Neuronal stem cell (in vitro differentiated cells): ENCODE measurements around the gene ZSWIM4.

ENCODE experiments used
- DNase-seq: peaks from one replicate; pipeline ENCODE4 v3.0.0-alpha.2; 2013; ENCODE audit warnings: low spot score
- H2AFZ ChIP-seq: one replicate; pipeline ENCODE4 v1.6.1; 2013; ENCODE audit warnings: mild to moderate bottlenecking, low read length, inconsistent platforms
- H2AK5ac ChIP-seq: 2 replicates; pipeline ENCODE4 v1.6.1; 2013; ENCODE audit warnings: low read depth, mild to moderate bottlenecking, inconsistent platforms, low read length, moderate library complexity, mixed read lengths
- H2BK120ac ChIP-seq: 2 replicates; pipeline ENCODE4 v1.6.1; 2013; ENCODE audit warnings: low read depth, mild to moderate bottlenecking, inconsistent platforms, low read length, moderate library complexity, mixed read lengths
- H2BK12ac ChIP-seq: one replicate; pipeline ENCODE4 v1.6.1; 2013; ENCODE audit warnings: low read length, inconsistent platforms
- H2BK15ac ChIP-seq: 2 replicates; pipeline ENCODE4 v1.6.1; 2013; ENCODE audit warnings: mild to moderate bottlenecking, low read length, inconsistent platforms, mixed read lengths
- H2BK5ac ChIP-seq: one replicate; pipeline ENCODE4 v1.6.1; 2013; ENCODE audit warnings: inconsistent platforms, mild to moderate bottlenecking, low read length, moderate library complexity
- H3K14ac ChIP-seq: one replicate; pipeline ENCODE4 v1.6.1; 2013; ENCODE audit warnings: low read length, inconsistent platforms
- H3K18ac ChIP-seq: 2 replicates; pipeline ENCODE4 v1.6.1; 2013; ENCODE audit warnings: low read length, inconsistent platforms
- H3K23ac ChIP-seq: 2 replicates; pipeline ENCODE4 v1.6.1; 2013; ENCODE audit warnings: low read depth, mild to moderate bottlenecking, mixed read lengths, low read length, inconsistent platforms; ENCODE audit not compliant: poor library complexity
- H3K27ac ChIP-seq: replicated peaks from 3 replicates; pipeline ENCODE4 v1.5.1; 2013; ENCODE audit warnings: low read length, inconsistent platforms
- H3K27me3 ChIP-seq, 3 experiments: 2 replicates each; pipeline ENCODE4 v1.6.1; 2013; ENCODE audit warnings: low read length in 3 of 3, mild to moderate bottlenecking in 2 of 3, inconsistent platforms in 1 of 3, low read depth in 1 of 3, mixed read lengths in 1 of 3, moderate library complexity in 1 of 3; ENCODE audit not compliant: control insufficient read depth in 3 of 3, insufficient read depth in 3 of 3
- H3K36me3 ChIP-seq, 2 donors: replicated peaks in 1 of 2; 2 replicates each; pipeline ENCODE4 v1.6.1; 2013; ENCODE audit warnings: low read length in 2 of 2; ENCODE audit not compliant: control insufficient read depth in 2 of 2, insufficient read depth in 2 of 2
- H3K4ac ChIP-seq: 2 replicates; pipeline ENCODE4 v1.6.1; 2013; ENCODE audit warnings: inconsistent platforms, mild to moderate bottlenecking, low read length, moderate library complexity
- H3K4me1 ChIP-seq, 2 donors: 1 replicate in 1 of 2; 2 replicates in 1 of 2; pipeline ENCODE4 v1.6.1; 2013; ENCODE audit warnings: low read length in 2 of 2, low read depth in 1 of 2; ENCODE audit not compliant: control insufficient read depth in 2 of 2, insufficient read depth in 1 of 2
- H3K4me2 ChIP-seq: one replicate; pipeline ENCODE4 v1.6.1; 2013; ENCODE audit warnings: mild to moderate bottlenecking, low read length, inconsistent platforms; ENCODE audit not compliant: insufficient read depth, poor library complexity, severe bottlenecking
- H3K4me3 ChIP-seq, 2 donors: 2 replicates each; pipeline ENCODE4 v1.5.1; 2013; ENCODE audit warnings: low read length in 2 of 2, mild to moderate bottlenecking in 2 of 2, inconsistent platforms in 1 of 2, moderate library complexity in 1 of 2
- H3K79me1 ChIP-seq: one replicate; pipeline ENCODE4 v1.6.1; 2013; ENCODE audit warnings: low read depth, mild to moderate bottlenecking, inconsistent platforms, low read length, moderate library complexity
- H3K9ac ChIP-seq: one replicate; pipeline ENCODE4 v1.6.1; 2013; ENCODE audit warnings: mild to moderate bottlenecking, low read depth, low read length, inconsistent platforms; ENCODE audit not compliant: poor library complexity
- H3K9me3 ChIP-seq, 2 donors: replicated peaks in 1 of 2; 2 replicates each; pipeline versions ENCODE3 to v1.6.1; 2013; ENCODE audit warnings: low read length in 2 of 2, mild to moderate bottlenecking in 2 of 2, inconsistent platforms in 1 of 2, low read depth in 1 of 2, mixed read lengths in 1 of 2, moderate library complexity in 1 of 2; ENCODE audit not compliant: control insufficient read depth in 2 of 2, insufficient read depth in 1 of 2
- H4K8ac ChIP-seq: one replicate; pipeline ENCODE4 v1.6.1; 2013; ENCODE audit warnings: low read depth, mild to moderate bottlenecking, inconsistent platforms, low read length, moderate library complexity
- H4K91ac ChIP-seq: one replicate; pipeline ENCODE4 v1.6.1; 2013; ENCODE audit warnings: low read length, low read depth, mild to moderate bottlenecking, inconsistent platforms; ENCODE audit not compliant: poor library complexity
- WGBS, 2 donors: extraction: QIAGEN DNeasy Blood & Tissue Kit; methylation state at CpG; one replicate each; pipeline ENCODE4 v1.1.7; 2013; ENCODE audit warnings: missing lambda C conversion rate in 2 of 2, mixed read lengths in 1 of 2; ENCODE audit not compliant: insufficient read length in 2 of 2, insufficient replicate concordance in 1 of 2; ENCODE audit errors: extremely low coverage in 2 of 2; 5-methylcytosine and 5-hydroxymethylcytosine counted together

The ZSWIM4 gene

GRCh38 chr19:13794398-13794756 lies 866 bp upstream of the ZSWIM4 start:
- Histone ChIP-seq H3K4me1 (peaks cover 4 to 9% of the 10 kb centered on the region in 2 donors), H3K79me1 (peaks cover 11% of the 10 kb centered on the region), H3K27me3 (no peaks in the 10 kb centered on the region), H4K91ac (no peak overlapping the region), H3K23ac (no peak overlapping the region), H2BK12ac (no peak overlapping the region), H2BK15ac (peak overlapping the region; percentile 55), H2AK5ac (no peak overlapping the region), H3K4ac (no peak overlapping the region), H3K9ac (no peak overlapping the region), H2BK120ac (no peak overlapping the region), H3K9me3 (no peaks in the 10 kb centered on the region), H2AFZ (peak overlapping the region; percentile 86), H3K4me3 (peak overlapping the region in 1 of 2 donors; percentile 94), H3K18ac (no peak overlapping the region), H2BK5ac (no peak overlapping the region), H3K4me2 (peak overlapping the region; percentile 57), H3K36me3 (peaks cover 0 to 4% of the 10 kb centered on the region in 2 donors), H3K27ac (no peak overlapping the region), H3K14ac (peak overlapping the region; percentile 21), H4K8ac (no peak overlapping the region)
- no CpG with 5 or more reads among the region's 8 CpGs for WGBS, 2 donors
- DNase-seq: no peak

GRCh38 chr19:13795595-13796300 lies 505 bp downstream of the ZSWIM4 start:
- no peak overlapping the region for H4K91ac ChIP-seq
- H3K4ac ChIP-seq: no peak overlapping the region
- no peak overlapping the region for H2BK12ac ChIP-seq
- H3K18ac ChIP-seq: peak overlapping the region; percentile 98
- H2AK5ac ChIP-seq: peak overlapping the region; percentile 75
- peak overlapping the region; percentile 94 to 96 for H3K4me3 ChIP-seq
- DNase-seq: no peak
- H3K4me2 ChIP-seq: peak overlapping the region; percentile 83
- peak overlapping the region; percentile 89 for H3K23ac ChIP-seq
- peak overlapping the region; percentile 65 for H4K8ac ChIP-seq
- H2BK5ac ChIP-seq: peak overlapping the region; percentile 96
- peaks cover 4 to 9% of the 10 kb centered on the region in 2 donors for H3K4me1 ChIP-seq
- peak overlapping the region; percentile 71 for H3K14ac ChIP-seq
- no peaks in the 10 kb centered on the region for H3K9me3 ChIP-seq
- H3K79me1 ChIP-seq: peaks cover 13% of the 10 kb centered on the region
- H2BK15ac ChIP-seq: peak overlapping the region; percentile 85
- no CpG with 5 or more reads among the region's 42 CpGs for WGBS, 2 donors
- peak overlapping the region; percentile 88 for H3K9ac ChIP-seq
- H2AFZ ChIP-seq: peak overlapping the region; percentile 89
- H3K36me3 ChIP-seq: peaks cover 6 to 11% of the 10 kb centered on the region in 2 donors
- no peaks in the 10 kb centered on the region for H3K27me3 ChIP-seq
- no peak overlapping the region for H2BK120ac ChIP-seq
- no peak overlapping the region for H3K27ac ChIP-seq

- H3K9ac ChIP-seq: no peak overlapping the region
- WGBS, 2 donors: no CpG with 5 or more reads among the region's 12 CpGs
- H3K4ac ChIP-seq: no peak overlapping the region
- H3K27ac ChIP-seq: no peak overlapping the region
- H3K18ac ChIP-seq: peak overlapping the region; percentile 98
- peak overlapping the region; percentile 96 for H2BK5ac ChIP-seq
- H2AK5ac ChIP-seq: peak overlapping the region; percentile 36
- H3K4me2 ChIP-seq: peak overlapping the region; percentile 83
- DNase-seq: no peak
- H2BK15ac ChIP-seq: no peak overlapping the region
- H3K4me1 ChIP-seq: peaks cover 4 to 9% of the 10 kb centered on the region in 2 donors
- H3K79me1 ChIP-seq: peaks cover 15% of the 10 kb centered on the region
- no peak overlapping the region for H2BK12ac ChIP-seq
- H3K23ac ChIP-seq: no peak overlapping the region
- H3K9me3 ChIP-seq: no peaks in the 10 kb centered on the region
- peak overlapping the region; percentile 94 to 96 for H3K4me3 ChIP-seq
- H4K91ac ChIP-seq: no peak overlapping the region
- H3K36me3 ChIP-seq: peaks cover 9 to 18% of the 10 kb centered on the region in 2 donors
- H2BK120ac ChIP-seq: no peak overlapping the region
- H3K14ac ChIP-seq: no peak overlapping the region
- H2AFZ ChIP-seq: no peak overlapping the region
- no peak overlapping the region for H4K8ac ChIP-seq
- H3K27me3 ChIP-seq: no peaks in the 10 kb centered on the region
These were observed 1.2 kb downstream of the ZSWIM4 start for GRCh38 chr19:13796301-13797057.

- no peak overlapping the region for H4K91ac ChIP-seq
- H3K4me2 ChIP-seq: no peak overlapping the region
- WGBS, 2 donors: no CpG with 5 or more reads among the region's 4 CpGs
- H3K79me1 ChIP-seq: peaks cover 15% of the 10 kb centered on the region
- no peaks in the 10 kb centered on the region for H3K27me3 ChIP-seq
- H3K4me1 ChIP-seq: peaks cover 4 to 9% of the 10 kb centered on the region in 2 donors
- H3K4me3 ChIP-seq: peak overlapping the region in 1 of 2 donors; percentile 94
- peak overlapping the region; percentile 36 for H2AK5ac ChIP-seq
- no peak overlapping the region for H2BK120ac ChIP-seq
- H2BK5ac ChIP-seq: no peak overlapping the region
- H3K14ac ChIP-seq: no peak overlapping the region
- H3K9ac ChIP-seq: no peak overlapping the region
- DNase-seq: no peak
- H3K27ac ChIP-seq: no peak overlapping the region
- no peak overlapping the region for H2BK15ac ChIP-seq
- H2BK12ac ChIP-seq: no peak overlapping the region
- no peak overlapping the region for H3K23ac ChIP-seq
- no peak overlapping the region for H3K4ac ChIP-seq
- H4K8ac ChIP-seq: no peak overlapping the region
- H2AFZ ChIP-seq: no peak overlapping the region
- peaks cover 9 to 19% of the 10 kb centered on the region in 2 donors for H3K36me3 ChIP-seq
- H3K9me3 ChIP-seq: no peaks in the 10 kb centered on the region
- H3K18ac ChIP-seq: no peak overlapping the region
These were observed 1.8 kb downstream of the ZSWIM4 start for GRCh38 chr19:13797058-13797440.
